SK-N-SH treated with all-trans-retinoic acid at 6 μM for 48 hours (cell line): ENCODE results near the gene EXOC4.

Experiments used
- ATAC-seq: fragments of 200-7000 bp; cut with Tn5 transposase; 3 replicates; pipeline ENCODE4 v1.9.1; 2020; ENCODE audit warnings: mild to moderate bottlenecking, moderate library complexity
- ARNTL ChIP-seq: fragments of 450-650 bp; formaldehyde crosslinking; IDR thresholded peaks from 2 replicates; pipeline ENCODE4 v1.5.0; 2020; ENCODE audit warnings: low read depth, mild to moderate bottlenecking, moderate library complexity, borderline replicate concordance
- BACH2 ChIP-seq: fragments of 250-450 bp; sonication (Bioruptor Pico); IDR thresholded peaks from 2 replicates; pipeline ENCODE4 v1.9.0; 2021; ENCODE audit warnings: mild to moderate bottlenecking, borderline replicate concordance
- CREB5 ChIP-seq: fragments of 250-450 bp; sonication (Bioruptor Pico); IDR thresholded peaks from 2 replicates; pipeline ENCODE4 v1.5.1; 2020; ENCODE audit warnings: low read depth, mild to moderate bottlenecking, moderate library complexity
- CSDC2 ChIP-seq: fragments of 250-450 bp; sonication (Bioruptor Pico); IDR thresholded peaks from 2 replicates; pipeline ENCODE4 v1.5.0; 2020; ENCODE audit warnings: mild to moderate bottlenecking, moderate library complexity
- CSRNP3 ChIP-seq: fragments of 250-450 bp; sonication (Bioruptor Pico); IDR thresholded peaks from 2 replicates; pipeline ENCODE4 v1.5.1; 2021; ENCODE audit warnings: mild to moderate bottlenecking, moderate library complexity
- ESRRG ChIP-seq: fragments of 250-450 bp; sonication (Bioruptor Pico); IDR thresholded peaks from 2 replicates; pipeline ENCODE4 v1.6.1; 2021; ENCODE audit warnings: mild to moderate bottlenecking
- GLIS3 ChIP-seq: fragments of 250-450 bp; sonication (Bioruptor Pico); IDR thresholded peaks from 2 replicates; pipeline ENCODE4 v1.5.0; 2020; ENCODE audit warnings: mild to moderate bottlenecking, moderate library complexity
- ISL1 ChIP-seq: fragments of 250-450 bp; sonication (Bioruptor Pico); IDR thresholded peaks from 2 replicates; pipeline ENCODE4 v2.1.2; 2022; ENCODE audit warnings: mild to moderate bottlenecking, moderate library complexity
- OSR1 ChIP-seq: fragments of 250-450 bp; sonication (Bioruptor Pico); IDR thresholded peaks from 2 replicates; pipeline ENCODE4 v1.8.0; 2022; ENCODE audit warnings: moderate library complexity, mild to moderate bottlenecking, inconsistent platforms
- PATZ1 ChIP-seq: fragments of 250-450 bp; sonication (Bioruptor Pico); IDR thresholded peaks from 2 replicates; pipeline ENCODE4 v1.8.0; 2020; ENCODE audit warnings: mild to moderate bottlenecking, moderate library complexity, borderline replicate concordance
- POU6F1 ChIP-seq: fragments of 250-450 bp; sonication (Bioruptor Pico); IDR thresholded peaks from 2 replicates; pipeline ENCODE4 v1.8.0; 2021; ENCODE audit warnings: low read depth, mild to moderate bottlenecking, moderate library complexity, borderline replicate concordance
- PPARA ChIP-seq: fragments of 250-450 bp; sonication (Bioruptor Pico); IDR thresholded peaks from 2 replicates; pipeline ENCODE4 v1.5.0; 2020; ENCODE audit warnings: mild to moderate bottlenecking, borderline replicate concordance
- RARB ChIP-seq: fragments of 250-450 bp; sonication (Bioruptor Pico); IDR thresholded peaks from 2 replicates; pipeline ENCODE4 v1.8.0; 2021; ENCODE audit warnings: mild to moderate bottlenecking, moderate library complexity
- TCF4 ChIP-seq: fragments of 250-450 bp; sonication (Bioruptor Pico); IDR thresholded peaks from 2 replicates; pipeline ENCODE4 v1.8.0; 2021; ENCODE audit warnings: mild to moderate bottlenecking, moderate library complexity, borderline replicate concordance
- TOX ChIP-seq: fragments of 250-450 bp; sonication (Bioruptor Pico); IDR thresholded peaks from 2 replicates; pipeline ENCODE4 v1.8.0; 2021; ENCODE audit warnings: mild to moderate bottlenecking, moderate library complexity, borderline replicate concordance
- TSHZ2 ChIP-seq: fragments of 250-450 bp; sonication (Bioruptor Pico); IDR thresholded peaks from 2 replicates; pipeline ENCODE4 v1.5.0; 2020; ENCODE audit warnings: mild to moderate bottlenecking, moderate library complexity
- ZC3H10 ChIP-seq: fragments of 250-450 bp; sonication (Bioruptor Pico); IDR thresholded peaks from 2 replicates; pipeline ENCODE4 v1.5.1; 2021; ENCODE audit warnings: mild to moderate bottlenecking, moderate library complexity
- ZFP3 ChIP-seq: fragments of 250-450 bp; sonication (Bioruptor Pico); IDR thresholded peaks from 2 replicates; pipeline ENCODE4 v1.5.0; 2020; ENCODE audit warnings: mild to moderate bottlenecking, moderate library complexity
- ZFP30 ChIP-seq: fragments of 450-650 bp; formaldehyde crosslinking; IDR thresholded peaks from 2 replicates; pipeline ENCODE4 v1.5.0; 2022; ENCODE audit warnings: mild to moderate bottlenecking, moderate library complexity
- ZNF565 ChIP-seq: fragments of 450-650 bp; formaldehyde crosslinking; conservative IDR thresholded peaks from 2 replicates; pipeline ENCODE4 v1.5.0; 2020; ENCODE audit warnings: low read depth, mild to moderate bottlenecking, moderate library complexity
- ZNF70 ChIP-seq: fragments of 450-650 bp; formaldehyde crosslinking; IDR thresholded peaks from 2 replicates; pipeline ENCODE4 v1.5.0; 2020; ENCODE audit warnings: mild to moderate bottlenecking, moderate library complexity
- ZNF8 ChIP-seq: fragments of 450-650 bp; formaldehyde crosslinking; IDR thresholded peaks from 2 replicates; pipeline ENCODE4 v1.5.0; 2020; ENCODE audit warnings: mild to moderate bottlenecking, moderate library complexity

EXOC4 gene

GRCh38 chr7:134018306-134018705, 765.4 kb downstream of the EXOC4 start:
- TF ChIP-seq ZC3H10 (CRISPR knock-in tag), result no peak
- TF ChIP-seq TCF4 (CRISPR knock-in tag), result no peak
- no peak for TF ChIP-seq CSDC2
- no peak for TF ChIP-seq TSHZ2 (CRISPR knock-in tag)
- no peak for TF ChIP-seq PATZ1
- no peak for TF ChIP-seq ZFP3 (CRISPR knock-in tag)
- TF ChIP-seq PPARA (CRISPR knock-in tag), result no peak
- no peak for TF ChIP-seq RARB (CRISPR knock-in tag)
- no peak for TF ChIP-seq CSRNP3
- TF ChIP-seq ZFP30 (CRISPR knock-in tag), result no peak
- no peak for TF ChIP-seq ZNF565 (CRISPR knock-in tag)
- no peak for TF ChIP-seq OSR1 (CRISPR knock-in tag)
- TF ChIP-seq GLIS3 (CRISPR knock-in tag), result no peak
- TF ChIP-seq ZNF70 (CRISPR knock-in tag), result no peak
- no peak for TF ChIP-seq ARNTL (CRISPR knock-in tag)
- no peak for TF ChIP-seq ISL1 (CRISPR knock-in tag)
- TF ChIP-seq BACH2 (CRISPR knock-in tag), result no peak
- no peak for TF ChIP-seq CREB5 (CRISPR knock-in tag)
- no peak for TF ChIP-seq ZNF8 (CRISPR knock-in tag)
- no peak for TF ChIP-seq POU6F1 (CRISPR knock-in tag)
- ATAC-seq, result no peak

- ATAC-seq, result no peak
- TF ChIP-seq CSDC2, result no peak
- no peak for TF ChIP-seq TOX (CRISPR knock-in tag)
- TF ChIP-seq ARNTL (CRISPR knock-in tag), result no peak
- no peak for TF ChIP-seq ZNF70 (CRISPR knock-in tag)
- no peak for TF ChIP-seq RARB (CRISPR knock-in tag)
- no peak for TF ChIP-seq ISL1 (CRISPR knock-in tag)
- no peak for TF ChIP-seq ESRRG (CRISPR knock-in tag)
- TF ChIP-seq ZC3H10 (CRISPR knock-in tag), result no peak
- no peak for TF ChIP-seq ZNF565 (CRISPR knock-in tag)
- no peak for TF ChIP-seq CREB5 (CRISPR knock-in tag)
- no peak for TF ChIP-seq POU6F1 (CRISPR knock-in tag)
- no peak for TF ChIP-seq PATZ1
- no peak for TF ChIP-seq OSR1 (CRISPR knock-in tag)
- TF ChIP-seq TSHZ2 (CRISPR knock-in tag), result no peak
Measured at GRCh38 chr7:134019251-134019650, 766.4 kb downstream of the EXOC4 start.
